ENCODE data around the gene SF3B1. TPM values are rescaled to one million over a fixed set of nuclear protein-coding genes. Genes with fewer than 3 reads are reported as not detected.

Gene SF3B1
- polyA plus RNA-seq, 1 donor (not counting 4 experiments of a cell fraction or from before 2014, with no cell fraction given), result 322 TPM

DNA sequence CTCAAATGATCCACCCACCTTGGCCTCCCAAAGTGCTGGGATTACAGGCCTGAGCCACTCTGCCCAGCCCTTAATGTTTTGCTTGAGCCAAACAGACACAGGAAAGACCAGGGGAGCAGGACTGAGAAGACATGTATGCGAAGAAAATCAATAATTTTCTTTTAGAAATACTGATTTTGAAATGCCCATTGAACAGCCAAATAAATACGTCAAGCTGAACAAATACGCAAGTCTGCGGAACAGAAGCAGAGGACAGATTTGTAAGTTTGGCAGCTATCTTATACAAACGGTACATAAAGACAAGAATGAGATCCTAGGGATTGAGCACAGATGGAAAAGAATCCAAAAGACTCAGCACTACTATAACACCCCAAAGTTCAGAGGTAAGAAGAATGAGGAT, 20.8 kb downstream of the SF3B1 start:
- H3K79me2 ChIP-seq (ENCODE audit: control insufficient read depth, insufficient read depth, low read length), result peaks cover 17% of the 10 kb centered on the region
- no peaks in the 10 kb centered on the region for H4K20me1 ChIP-seq (ENCODE audit: control insufficient read depth, extremely low read depth, insufficient read depth, low read length)
- no peak overlapping the region for H3K9ac ChIP-seq (ENCODE audit: control insufficient read depth, extremely low read depth, insufficient read depth, low read length)
- dilution Hi-C loops (cut with MboI; ENCODE audit: extremely low pct_ligation_motif_present, low sequenced_read_pairs), result no loop called here
- TF ChIP-seq EZH2 (IDR thresholded peaks at IDR 0.05; ENCODE audit: low read length), result no peak
- TF ChIP-seq, protein P1, sequence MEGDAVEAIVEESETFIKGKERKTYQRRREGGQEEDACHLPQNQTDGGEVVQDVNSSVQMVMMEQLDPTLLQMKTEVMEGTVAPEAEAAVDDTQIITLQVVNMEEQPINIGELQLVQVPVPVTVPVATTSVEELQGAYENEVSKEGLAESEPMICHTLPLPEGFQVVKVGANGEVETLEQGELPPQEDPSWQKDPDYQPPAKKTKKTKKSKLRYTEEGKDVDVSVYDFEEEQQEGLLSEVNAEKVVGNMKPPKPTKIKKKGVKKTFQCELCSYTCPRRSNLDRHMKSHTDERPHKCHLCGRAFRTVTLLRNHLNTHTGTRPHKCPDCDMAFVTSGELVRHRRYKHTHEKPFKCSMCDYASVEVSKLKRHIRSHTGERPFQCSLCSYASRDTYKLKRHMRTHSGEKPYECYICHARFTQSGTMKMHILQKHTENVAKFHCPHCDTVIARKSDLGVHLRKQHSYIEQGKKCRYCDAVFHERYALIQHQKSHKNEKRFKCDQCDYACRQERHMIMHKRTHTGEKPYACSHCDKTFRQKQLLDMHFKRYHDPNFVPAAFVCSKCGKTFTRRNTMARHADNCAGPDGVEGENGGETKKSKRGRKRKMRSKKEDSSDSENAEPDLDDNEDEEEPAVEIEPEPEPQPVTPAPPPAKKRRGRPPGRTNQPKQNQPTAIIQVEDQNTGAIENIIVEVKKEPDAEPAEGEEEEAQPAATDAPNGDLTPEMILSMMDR (optimal IDR thresholded peaks at IDR 0.05 in 1 of 3, IDR thresholded peaks at IDR 0.05 in 1 of 3, conservative IDR thresholded peaks at IDR 0.05 in 1 of 3; ENCODE audit: extremely low read depth in 1 of 3, insufficient read depth in 2 of 3, low read length in 3 of 3), result no peak
- DNase-seq (ENCODE audit: low read depth, low spot score), result no peak
- no peaks in the 10 kb centered on the region for H3K4me1 ChIP-seq (ENCODE audit: control insufficient read depth, extremely low read depth, insufficient read depth, low read length)
- peaks cover 20 to 21% of the 10 kb centered on the region in 2 experiments for H3K36me3 ChIP-seq (ENCODE audit: control insufficient read depth in 2 of 2, extremely low read depth in 1 of 2, insufficient read depth in 2 of 2, low read length in 2 of 2)
- no peak overlapping the region for H3K27ac ChIP-seq (ENCODE audit: control insufficient read depth, insufficient read depth, low read length)
- H3K4me2 ChIP-seq (ENCODE audit: control insufficient read depth, extremely low read depth, insufficient read depth, low read depth, low read length), result no peak overlapping the region
- no peaks in the 10 kb centered on the region for H3K27me3 ChIP-seq (ENCODE audit: control insufficient read depth, extremely low read depth, insufficient read depth, low read length)
- no peaks in the 10 kb centered on the region for H3K9me3 ChIP-seq (ENCODE audit: control insufficient read depth, low read depth, low read length)
- no peak for FAIRE-seq
- H2AFZ ChIP-seq (ENCODE audit: control insufficient read depth, low read length), result no peak overlapping the region
- no peak overlapping the region for H3K4me3 ChIP-seq (ENCODE audit: control insufficient read depth in 2 of 3, extremely low read depth in 1 of 3, insufficient read depth in 2 of 3, low read depth in 1 of 3, low read length in 3 of 3)
- no peaks in the 10 kb centered on the region for H3K9me1 ChIP-seq (ENCODE audit: control insufficient read depth, extremely low read depth, insufficient read depth, low read length)

DNA sequence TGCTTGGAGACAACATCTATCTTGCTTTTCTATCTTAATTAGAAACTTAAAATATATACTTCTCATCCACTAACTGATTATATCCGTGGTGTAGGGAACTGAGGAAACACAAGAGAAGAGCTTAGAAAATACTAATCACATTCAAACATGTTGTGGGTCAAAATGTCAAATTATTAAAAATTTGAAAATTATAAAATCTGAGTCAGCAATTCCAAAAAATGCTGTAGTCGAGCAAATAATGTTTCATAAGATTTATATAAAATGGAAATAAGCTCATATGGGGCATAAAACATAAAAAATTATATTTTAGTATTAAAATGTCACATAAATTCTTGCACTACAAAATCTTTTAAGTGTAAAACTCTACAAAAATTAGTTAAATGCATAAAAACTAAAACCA, 29.2 kb downstream of the SF3B1 start:
- H3K27me3 ChIP-seq (ENCODE audit: control insufficient read depth, extremely low read depth, insufficient read depth, low read length), result no peaks in the 10 kb centered on the region
- FAIRE-seq (no peak), DNase-seq (ENCODE audit: low read depth, low spot score) (no peak)
- dilution Hi-C loops (cut with MboI; ENCODE audit: extremely low pct_ligation_motif_present, low sequenced_read_pairs), result no loop called here
- no peaks in the 10 kb centered on the region for H3K9me1 ChIP-seq (ENCODE audit: control insufficient read depth, extremely low read depth, insufficient read depth, low read length)
- no peak overlapping the region for H3K4me3 ChIP-seq (ENCODE audit: control insufficient read depth in 2 of 3, extremely low read depth in 1 of 3, insufficient read depth in 2 of 3, low read depth in 1 of 3, low read length in 3 of 3)
- H3K4me2 ChIP-seq (ENCODE audit: control insufficient read depth, extremely low read depth, insufficient read depth, low read depth, low read length), result no peak overlapping the region
- TF ChIP-seq EZH2 (IDR thresholded peaks at IDR 0.05; ENCODE audit: low read length), result no peak
- TF ChIP-seq, protein P1 (optimal IDR thresholded peaks at IDR 0.05 in 1 of 3, IDR thresholded peaks at IDR 0.05 in 1 of 3, conservative IDR thresholded peaks at IDR 0.05 in 1 of 3; ENCODE audit: extremely low read depth in 1 of 3, insufficient read depth in 2 of 3, low read length in 3 of 3), result no peak
- H3K27ac ChIP-seq (ENCODE audit: control insufficient read depth, insufficient read depth, low read length), result no peak overlapping the region
- no peaks in the 10 kb centered on the region for H4K20me1 ChIP-seq (ENCODE audit: control insufficient read depth, extremely low read depth, insufficient read depth, low read length)
- H3K4me1 ChIP-seq (ENCODE audit: control insufficient read depth, extremely low read depth, insufficient read depth, low read length), result no peaks in the 10 kb centered on the region
- H2AFZ ChIP-seq (ENCODE audit: control insufficient read depth, low read length), result no peak overlapping the region
- no peak overlapping the region for H3K9ac ChIP-seq (ENCODE audit: control insufficient read depth, extremely low read depth, insufficient read depth, low read length)
- H3K79me2 ChIP-seq (ENCODE audit: control insufficient read depth, insufficient read depth, low read length), result no peaks in the 10 kb centered on the region
- peaks cover 15 to 33% of the 10 kb centered on the region in 2 experiments for H3K36me3 ChIP-seq (ENCODE audit: control insufficient read depth in 2 of 2, extremely low read depth in 1 of 2, insufficient read depth in 2 of 2, low read length in 2 of 2)
- no peaks in the 10 kb centered on the region for H3K9me3 ChIP-seq (ENCODE audit: control insufficient read depth, low read depth, low read length)
